GM12872 (cell line): ENCODE results near the gene GATAD2B.

ENCODE experiments used
- TF ChIP-seq, protein P1 (sequence below): IDR thresholded peaks from 3 replicates; pipeline ENCODE4 v1.5.1; 2011; ENCODE audit warnings: low read depth, mild to moderate bottlenecking, low read length, moderate library complexity; ENCODE audit not compliant: insufficient read depth

The GATAD2B gene

DNA sequence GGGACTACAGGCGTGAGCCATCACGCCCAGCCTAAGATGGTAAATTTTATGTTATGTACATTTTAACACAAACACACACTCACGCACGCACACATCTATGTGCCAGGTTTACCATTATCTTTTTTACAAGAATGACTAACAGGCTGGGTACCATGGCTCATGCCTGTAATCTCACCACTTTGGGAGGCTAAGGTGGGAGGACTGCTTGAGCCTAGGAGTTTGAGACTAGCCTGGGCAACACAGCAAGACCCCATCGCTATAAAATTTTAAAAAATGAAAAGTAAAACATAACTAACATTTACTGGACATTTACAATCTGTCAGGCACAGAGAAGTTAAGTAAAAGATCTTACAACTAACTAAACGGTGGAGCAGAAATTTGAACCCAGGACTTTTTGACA lies 14.7 kb downstream of the GATAD2B start:
- TF ChIP-seq, protein P1, sequence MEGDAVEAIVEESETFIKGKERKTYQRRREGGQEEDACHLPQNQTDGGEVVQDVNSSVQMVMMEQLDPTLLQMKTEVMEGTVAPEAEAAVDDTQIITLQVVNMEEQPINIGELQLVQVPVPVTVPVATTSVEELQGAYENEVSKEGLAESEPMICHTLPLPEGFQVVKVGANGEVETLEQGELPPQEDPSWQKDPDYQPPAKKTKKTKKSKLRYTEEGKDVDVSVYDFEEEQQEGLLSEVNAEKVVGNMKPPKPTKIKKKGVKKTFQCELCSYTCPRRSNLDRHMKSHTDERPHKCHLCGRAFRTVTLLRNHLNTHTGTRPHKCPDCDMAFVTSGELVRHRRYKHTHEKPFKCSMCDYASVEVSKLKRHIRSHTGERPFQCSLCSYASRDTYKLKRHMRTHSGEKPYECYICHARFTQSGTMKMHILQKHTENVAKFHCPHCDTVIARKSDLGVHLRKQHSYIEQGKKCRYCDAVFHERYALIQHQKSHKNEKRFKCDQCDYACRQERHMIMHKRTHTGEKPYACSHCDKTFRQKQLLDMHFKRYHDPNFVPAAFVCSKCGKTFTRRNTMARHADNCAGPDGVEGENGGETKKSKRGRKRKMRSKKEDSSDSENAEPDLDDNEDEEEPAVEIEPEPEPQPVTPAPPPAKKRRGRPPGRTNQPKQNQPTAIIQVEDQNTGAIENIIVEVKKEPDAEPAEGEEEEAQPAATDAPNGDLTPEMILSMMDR: no peak

DNA sequence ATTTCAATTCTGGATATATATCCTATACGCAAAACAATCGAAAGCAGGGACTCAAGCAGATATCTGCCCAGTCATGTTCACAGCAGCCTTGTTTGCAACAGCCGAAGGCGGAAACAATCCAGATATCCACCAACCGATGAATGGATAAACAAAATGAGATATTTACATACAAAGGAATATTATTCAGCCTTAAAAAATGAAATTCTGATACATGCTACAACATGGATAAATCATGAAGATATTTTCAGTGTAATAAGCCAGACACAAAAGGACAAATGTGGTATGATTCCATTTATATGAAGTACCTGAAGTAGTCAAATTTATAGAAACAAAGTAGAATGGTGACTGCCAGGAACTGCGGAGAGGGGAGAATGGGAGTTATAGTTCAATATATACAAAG lies 15.6 kb downstream of the GATAD2B start:
- TF ChIP-seq, protein P1: no peak

DNA sequence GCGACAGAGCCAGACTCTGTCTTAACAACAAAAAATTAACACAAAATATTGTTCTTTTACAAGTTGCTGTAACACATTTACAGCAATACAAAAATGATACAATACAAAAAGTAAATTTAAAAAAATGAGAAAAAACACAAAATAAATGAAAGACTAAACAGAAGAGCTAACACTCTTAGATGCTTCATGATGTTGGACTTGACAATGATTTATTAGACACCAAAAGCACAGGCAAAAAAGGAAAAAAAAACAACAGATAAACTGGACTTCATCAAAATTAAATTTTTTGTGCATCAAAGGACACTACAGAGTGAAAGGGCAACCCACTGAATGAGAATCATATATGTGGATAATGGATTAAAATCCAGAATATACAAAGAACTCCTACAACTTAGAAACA lies 16.4 kb downstream of the GATAD2B start:
- TF ChIP-seq, protein P1: no peak

DNA sequence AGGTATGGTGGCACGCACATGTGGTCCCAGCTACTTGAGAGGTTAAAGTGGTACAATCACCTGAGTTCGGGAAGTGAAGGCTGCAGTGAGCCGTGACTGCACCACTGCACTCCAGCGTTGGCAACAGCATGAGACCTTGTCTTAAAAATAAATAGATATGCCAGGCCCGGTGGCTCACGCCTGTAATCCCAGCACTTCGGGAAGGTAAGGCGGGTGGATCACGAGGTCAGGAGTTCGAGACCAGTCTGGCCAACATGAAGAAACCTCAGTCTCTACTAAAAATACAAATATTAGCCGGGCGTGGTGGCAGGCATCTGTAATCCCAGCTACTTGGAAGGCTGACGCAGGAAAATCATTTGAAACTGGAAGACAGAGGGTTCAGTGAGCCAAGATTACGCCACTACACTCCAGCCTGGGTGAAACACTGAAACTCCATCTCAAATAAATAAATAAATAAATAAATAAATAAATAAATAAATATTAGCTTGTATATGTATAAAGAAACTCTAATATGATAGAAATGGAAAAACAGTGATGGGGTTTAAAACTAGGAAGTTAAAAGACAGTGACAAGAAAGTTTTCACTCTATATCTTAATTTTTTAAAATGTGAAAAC lies 18.8 kb downstream of the GATAD2B start:
- TF ChIP-seq, protein P1: no peak

DNA sequence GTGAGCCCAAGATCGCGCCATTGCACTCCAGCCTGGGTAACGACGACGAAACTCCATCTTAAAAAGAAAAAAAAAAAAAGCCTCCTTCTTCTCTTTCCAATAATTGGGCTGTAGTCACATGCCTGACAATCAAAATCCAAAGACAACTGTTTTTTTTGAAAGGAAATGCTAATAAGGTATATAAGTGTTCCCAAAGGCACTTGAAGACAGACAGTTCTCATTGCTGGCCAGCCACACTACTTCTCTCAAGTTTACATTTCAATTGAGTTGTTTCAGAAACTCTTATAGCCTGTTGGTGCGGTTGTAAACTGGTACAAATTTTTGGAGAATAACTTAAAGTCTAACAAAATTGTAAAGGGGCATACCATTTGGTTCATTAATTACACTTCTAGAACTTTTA lies 23.3 kb downstream of the GATAD2B start:
- TF ChIP-seq, protein P1: no peak

DNA sequence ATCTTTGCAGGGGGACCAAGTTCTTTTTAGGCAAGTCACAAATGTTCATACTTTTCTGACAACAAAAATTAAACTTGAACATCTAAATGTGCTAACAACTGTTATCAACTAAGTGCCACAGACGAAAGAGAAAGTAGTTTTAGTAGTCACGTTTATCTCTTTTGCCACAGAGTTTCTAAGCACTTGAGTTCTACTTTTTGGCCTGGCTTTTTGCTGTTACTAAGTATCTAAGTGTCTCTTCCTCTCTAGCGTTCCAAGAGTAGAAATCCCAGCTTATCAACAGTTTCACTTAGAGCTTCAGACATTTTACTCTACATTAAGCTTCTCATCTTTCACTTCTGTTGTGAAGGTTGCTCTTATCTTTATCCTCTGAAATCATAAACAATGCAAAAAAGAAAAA lies 34.2 kb downstream of the GATAD2B start:
- TF ChIP-seq, protein P1: no peak

DNA sequence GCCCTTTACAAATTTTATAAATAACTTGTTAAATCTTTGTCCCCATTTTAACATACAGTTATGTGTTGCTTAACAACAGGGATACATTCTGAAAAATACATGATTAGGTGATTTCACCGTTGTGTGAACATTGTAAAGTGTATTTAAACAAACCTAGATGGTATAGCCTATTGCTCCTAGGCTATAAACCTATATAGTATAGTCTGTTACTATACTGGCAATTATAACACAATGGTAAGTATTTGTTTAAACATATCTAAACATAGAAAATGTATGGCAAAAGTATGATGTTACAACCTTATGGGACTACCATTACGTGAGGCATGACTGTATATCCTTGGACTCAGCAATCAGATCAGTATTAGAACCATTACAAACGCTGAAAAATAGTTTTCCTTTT lies 36.6 kb downstream of the GATAD2B start:
- TF ChIP-seq, protein P1: no peak
